Measurements from ENCODE around the gene ARFRP1.
A peak's percentile ranks its signal among the peaks of the same experiment; 100 is the strongest.
"Not testable (repeated sequence)": the region's sequence is repeated elsewhere in the genome, so short reads cannot be mapped to it uniquely, and the experiment has no call there.

ARFRP1 gene

GRCh38 chr20:63653041-63653973 lies 54.5 kb downstream of the ARFRP1 start, which contains the start of gene STMN3:
TSS of gene STMN3 (minus strand) at chr20:63653424. CDS start at chr20:63653345, 79 bp downstream.
- peak; percentile 77 for DNase-seq

GRCh38 chr20:63652192-63652980 lies 55.4 kb downstream of the ARFRP1 start:
- DNase-seq: peak; percentile 50

- DNase-seq: no peak
Measured at GRCh38 chr20:63651942-63652191, 55.9 kb downstream of the ARFRP1 start.

- DNase-seq: not testable (repeated sequence)
Measured at GRCh38 chr20:63650486-63650885, 57.3 kb downstream of the ARFRP1 start.

- DNase-seq: no peak
Measured at GRCh38 chr20:63648895-63649589, 58.7 kb downstream of the ARFRP1 start.
